HepG2 (cell line): Measurements from ENCODE around the gene GDF7. TPM values are rescaled to one million over a fixed set of nuclear protein-coding genes. Genes with fewer than 3 reads are reported as not detected.
A peak's percentile ranks its signal among the peaks of the same experiment; 100 is the strongest.

ENCODE experiments used
- HOXA3 ChIP-seq: sonication (generic); formaldehyde crosslinking; IDR thresholded peaks from 2 replicates; pipeline ENCODE4 v1.5.0; 2020; ENCODE audit warnings: missing genetic modification reagents
- KAT7 ChIP-seq: IDR thresholded peaks from 2 replicates; pipeline ENCODE4 v1.6.1; 2018; ENCODE audit warnings: borderline replicate concordance, missing compliant biosample characterization
- KMT2B ChIP-seq: IDR thresholded peaks from 2 replicates; pipeline ENCODE4 v1.6.1; 2016; ENCODE audit warnings: missing genetic modification reagents, missing compliant biosample characterization
- MTA1 ChIP-seq: sonication (generic); formaldehyde crosslinking; IDR thresholded peaks from 2 replicates; pipeline ENCODE4 v1.4.0; 2020; ENCODE audit warnings: missing genetic modification reagents, mild to moderate bottlenecking, borderline replicate concordance
- NAIF1 ChIP-seq: sonication (generic); formaldehyde crosslinking; IDR thresholded peaks from 2 replicates; pipeline ENCODE4 v1.5.0; 2020; ENCODE audit warnings: mild to moderate bottlenecking, missing genetic modification reagents, borderline replicate concordance
- NFKBIZ ChIP-seq: IDR thresholded peaks from 2 replicates; pipeline ENCODE4 v1.6.1; 2018; ENCODE audit warnings: missing genetic modification reagents, missing compliant biosample characterization
- PRPF4 ChIP-seq: fragments of 200-400 bp; formaldehyde crosslinking; IDR thresholded peaks from 2 replicates; pipeline ENCODE4 v1.6.1; 2016; ENCODE audit warnings: low read length, low read depth; ENCODE audit not compliant: poor library complexity, severe bottlenecking
- SMAD1 ChIP-seq: sonication (generic); formaldehyde crosslinking; IDR thresholded peaks from 2 replicates; pipeline ENCODE4 v1.4.0; 2020; ENCODE audit warnings: missing genetic modification reagents, low read depth, mild to moderate bottlenecking, borderline replicate concordance
- SSRP1 ChIP-seq: IDR thresholded peaks from 2 replicates; pipeline ENCODE4 v1.6.1; 2016; ENCODE audit warnings: control low read depth
- TMF1 ChIP-seq: sonication (generic); formaldehyde crosslinking; IDR thresholded peaks from 2 replicates; pipeline ENCODE4 v1.8.1; 2022; ENCODE audit warnings: low read depth, missing genetic modification reagents
- ZC3H4 ChIP-seq: sonication (generic); formaldehyde crosslinking; IDR thresholded peaks from 2 replicates; pipeline ENCODE4 v1.4.0; 2020; ENCODE audit warnings: missing genetic modification reagents, borderline replicate concordance
- ZNF124 ChIP-seq: sonication (generic); formaldehyde crosslinking; IDR thresholded peaks from 2 replicates; pipeline ENCODE4 v1.4.0; 2020; ENCODE audit warnings: missing genetic modification reagents
- ZNF34 ChIP-seq: sonication (generic); formaldehyde crosslinking; IDR thresholded peaks from 2 replicates; pipeline ENCODE4 v1.4.0; 2020; ENCODE audit warnings: mild to moderate bottlenecking, missing genetic modification reagents, borderline replicate concordance
- ZNF569 ChIP-seq: sonication (generic); formaldehyde crosslinking; IDR thresholded peaks from 2 replicates; pipeline ENCODE4 v1.5.0; 2020; ENCODE audit warnings: mild to moderate bottlenecking, missing genetic modification reagents, moderate library complexity, borderline replicate concordance
- ZNF678 ChIP-seq: sonication (generic); formaldehyde crosslinking; IDR thresholded peaks from 2 replicates; pipeline ENCODE4 v1.4.0; 2020; ENCODE audit warnings: mild to moderate bottlenecking, missing genetic modification reagents
- ZNF768 ChIP-seq: sonication (generic); formaldehyde crosslinking; IDR thresholded peaks from 2 replicates; pipeline ENCODE4 v1.4.0; 2020; ENCODE audit warnings: missing genetic modification reagents
- polyA plus RNA-seq, 8 experiments: library from polyadenylated mRNA; depleted of rRNA in 3 of 8; stranded (reverse) in 7 of 8; unstranded in 1 of 8; fragments of >200 nt; fragmentation: Illumina TruSeq in 4 of 8; extraction: Trizol in 4 of 8; gene quantifications; 2 replicates each; pipeline versions ENCODE4 v1.2.1 to v1.2.3, GENCODE V29; 2011 to 2016; ENCODE audit warnings: low read depth in 4 of 8, missing spikeins in 1 of 8, mixed read lengths in 1 of 8; ENCODE audit not compliant: insufficient read depth in 1 of 8
- total RNA-seq, 5 experiments: library from RNA; depleted of rRNA; stranded (reverse); fragments of >200 nt; fragmentation: Illumina TruSeq; extraction: Trizol; gene quantifications; 2 replicates each; pipeline ENCODE4 v1.2.3, GENCODE V29; 2016; ENCODE audit warnings: low read depth in 1 of 5
- TF ChIP-seq, protein P1 (sequence below): sonication (generic); formaldehyde crosslinking; IDR thresholded peaks from 2 replicates; pipeline ENCODE4 v1.9.0; 2021; ENCODE audit warnings: missing genetic modification reagents, mild to moderate bottlenecking, borderline replicate concordance
- TF ChIP-seq, protein P2 (sequence below): IDR thresholded peaks from 2 replicates; pipeline ENCODE4 v1.6.1; 2016; ENCODE audit warnings: missing genetic modification reagents, missing compliant biosample characterization
- TF ChIP-seq, protein P3 (sequence below): sonication (generic); formaldehyde crosslinking; IDR thresholded peaks from 2 replicates; pipeline ENCODE4 v1.8.1; 2023; ENCODE audit warnings: missing genetic modification reagents, inconsistent platforms, borderline replicate concordance
- TF ChIP-seq, protein P4 (sequence below): sonication (generic); formaldehyde crosslinking; IDR thresholded peaks from 2 replicates; pipeline ENCODE4 v1.5.1; 2020; ENCODE audit warnings: mild to moderate bottlenecking, missing genetic modification reagents, borderline replicate concordance
- TF ChIP-seq, protein P5 (sequence below): sonication (generic); formaldehyde crosslinking; IDR thresholded peaks from 2 replicates; pipeline ENCODE4 v1.4.0; 2020; ENCODE audit warnings: missing genetic modification reagents
- TF ChIP-seq, protein P6 (sequence below): sonication (generic); formaldehyde crosslinking; IDR thresholded peaks from 2 replicates; pipeline ENCODE4 v1.8.1; 2023; ENCODE audit warnings: mild to moderate bottlenecking, missing genetic modification reagents

Gene GDF7
- total and polyA plus RNA-seq, 2 of the 13 experiments (the other 11 are each of a cell fraction or from before 2014, with no cell fraction given) = 1.6 to 15.0 TPM

DNA sequence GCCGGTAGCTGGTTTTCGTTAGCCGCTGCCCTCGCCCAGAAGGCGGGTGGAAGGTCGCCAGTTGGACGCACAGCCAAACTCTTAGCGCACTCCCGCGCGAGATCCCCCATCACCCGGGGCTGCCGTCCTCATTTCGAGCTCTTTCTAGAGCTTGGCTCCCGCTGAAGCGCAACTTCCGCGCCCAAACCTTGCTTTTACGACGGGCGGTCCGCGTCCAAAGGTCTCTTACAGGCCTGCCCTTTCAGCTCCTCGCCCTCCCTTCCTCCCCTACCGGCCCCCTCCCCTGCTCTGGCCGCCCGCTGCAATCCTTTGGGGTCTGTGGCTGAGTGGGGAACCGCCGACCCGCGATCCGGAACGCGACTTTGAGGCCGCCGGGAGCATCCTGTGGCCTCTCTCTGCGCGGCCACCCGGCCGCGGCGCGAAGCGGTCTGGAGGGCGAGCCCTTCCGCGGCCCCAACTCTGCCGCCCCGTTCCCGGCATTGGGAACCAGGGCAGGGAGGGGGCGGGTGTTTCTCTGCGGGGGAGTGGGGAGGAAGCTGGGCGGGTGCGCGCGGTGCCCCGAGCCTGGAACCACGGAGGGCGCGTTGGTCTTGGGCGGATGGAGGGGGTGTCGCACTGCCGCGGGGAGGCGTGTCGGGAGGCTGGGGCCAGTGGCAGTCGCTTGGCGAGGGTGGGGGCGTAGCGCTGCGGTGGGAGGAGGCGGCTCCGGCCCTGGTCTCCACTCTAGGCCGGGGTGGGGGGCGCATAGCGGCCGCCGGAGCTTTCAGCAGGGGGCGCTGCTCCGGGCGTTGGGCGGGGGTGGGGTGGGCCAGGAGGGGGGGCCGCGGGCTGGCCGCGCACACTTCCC is at the start of gene GDF7 (continued):
- TF ChIP-seq, protein P1, sequence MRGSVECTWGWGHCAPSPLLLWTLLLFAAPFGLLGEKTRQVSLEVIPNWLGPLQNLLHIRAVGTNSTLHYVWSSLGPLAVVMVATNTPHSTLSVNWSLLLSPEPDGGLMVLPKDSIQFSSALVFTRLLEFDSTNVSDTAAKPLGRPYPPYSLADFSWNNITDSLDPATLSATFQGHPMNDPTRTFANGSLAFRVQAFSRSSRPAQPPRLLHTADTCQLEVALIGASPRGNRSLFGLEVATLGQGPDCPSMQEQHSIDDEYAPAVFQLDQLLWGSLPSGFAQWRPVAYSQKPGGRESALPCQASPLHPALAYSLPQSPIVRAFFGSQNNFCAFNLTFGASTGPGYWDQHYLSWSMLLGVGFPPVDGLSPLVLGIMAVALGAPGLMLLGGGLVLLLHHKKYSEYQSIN (CRISPR knock-in tag) = no peak
- TF ChIP-seq SMAD1 (peak; percentile 53; the same call in 1 of the 2 replicates), MTA1 (CRISPR knock-in tag) (peak; percentile 53; the same call in 1 of the 2 replicates), ZNF124 (CRISPR knock-in tag) (no peak), SSRP1 (CRISPR knock-in tag) (no peak; the same call in 1 of the 2 replicates), KMT2B (CRISPR knock-in tag) (no peak), ZNF569 (CRISPR knock-in tag) (no peak), ZNF34 (CRISPR knock-in tag) (0 out of 2 replicates have a peak, but pooled peaks have one; percentile 13), NFKBIZ (CRISPR knock-in tag) (no peak), ZC3H4 (no peak), TMF1 (CRISPR knock-in tag) (0 out of 2 replicates have a peak, but pooled peaks have one; percentile 8), PRPF4 (no peak), ZNF768 (CRISPR knock-in tag) (no peak), HOXA3 (CRISPR knock-in tag) (peak; percentile 17; the same call in 1 of the 2 replicates), KAT7 (no peak), ZNF678 (CRISPR knock-in tag) (peak; percentile 51; the same call in 1 of the 2 replicates), NAIF1 (CRISPR knock-in tag) (no peak)
- TF ChIP-seq, protein P2, sequence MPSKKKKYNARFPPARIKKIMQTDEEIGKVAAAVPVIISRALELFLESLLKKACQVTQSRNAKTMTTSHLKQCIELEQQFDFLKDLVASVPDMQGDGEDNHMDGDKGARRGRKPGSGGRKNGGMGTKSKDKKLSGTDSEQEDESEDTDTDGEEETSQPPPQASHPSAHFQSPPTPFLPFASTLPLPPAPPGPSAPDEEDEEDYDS (CRISPR knock-in tag) = 0 out of 2 replicates have a peak, but pooled peaks have one; percentile 8
- TF ChIP-seq, protein P3, sequence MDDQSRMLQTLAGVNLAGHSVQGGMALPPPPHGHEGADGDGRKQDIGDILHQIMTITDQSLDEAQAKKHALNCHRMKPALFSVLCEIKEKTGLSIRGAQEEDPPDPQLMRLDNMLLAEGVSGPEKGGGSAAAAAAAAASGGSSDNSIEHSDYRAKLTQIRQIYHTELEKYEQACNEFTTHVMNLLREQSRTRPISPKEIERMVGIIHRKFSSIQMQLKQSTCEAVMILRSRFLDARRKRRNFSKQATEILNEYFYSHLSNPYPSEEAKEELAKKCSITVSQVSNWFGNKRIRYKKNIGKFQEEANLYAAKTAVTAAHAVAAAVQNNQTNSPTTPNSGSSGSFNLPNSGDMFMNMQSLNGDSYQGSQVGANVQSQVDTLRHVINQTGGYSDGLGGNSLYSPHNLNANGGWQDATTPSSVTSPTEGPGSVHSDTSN (CRISPR knock-in tag) = no peak
- TF ChIP-seq, protein P4, sequence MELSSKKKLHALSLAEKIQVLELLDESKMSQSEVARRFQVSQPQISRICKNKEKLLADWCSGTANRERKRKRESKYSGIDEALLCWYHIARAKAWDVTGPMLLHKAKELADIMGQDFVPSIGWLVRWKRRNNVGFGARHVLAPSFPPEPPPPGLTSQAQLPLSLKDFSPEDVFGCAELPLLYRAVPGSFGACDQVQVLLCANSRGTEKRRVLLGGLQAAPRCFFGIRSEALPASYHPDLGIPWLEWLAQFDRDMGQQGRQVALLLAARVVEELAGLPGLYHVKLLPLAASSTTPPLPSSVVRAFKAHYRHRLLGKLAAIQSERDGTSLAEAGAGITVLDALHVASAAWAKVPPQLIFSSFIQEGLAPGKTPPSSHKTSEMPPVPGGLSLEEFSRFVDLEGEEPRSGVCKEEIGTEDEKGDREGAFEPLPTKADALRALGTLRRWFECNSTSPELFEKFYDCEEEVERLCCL = no peak
- TF ChIP-seq, protein P5, sequence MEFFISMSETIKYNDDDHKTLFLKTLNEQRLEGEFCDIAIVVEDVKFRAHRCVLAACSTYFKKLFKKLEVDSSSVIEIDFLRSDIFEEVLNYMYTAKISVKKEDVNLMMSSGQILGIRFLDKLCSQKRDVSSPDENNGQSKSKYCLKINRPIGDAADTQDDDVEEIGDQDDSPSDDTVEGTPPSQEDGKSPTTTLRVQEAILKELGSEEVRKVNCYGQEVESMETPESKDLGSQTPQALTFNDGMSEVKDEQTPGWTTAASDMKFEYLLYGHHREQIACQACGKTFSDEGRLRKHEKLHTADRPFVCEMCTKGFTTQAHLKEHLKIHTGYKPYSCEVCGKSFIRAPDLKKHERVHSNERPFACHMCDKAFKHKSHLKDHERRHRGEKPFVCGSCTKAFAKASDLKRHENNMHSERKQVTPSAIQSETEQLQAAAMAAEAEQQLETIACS (CRISPR knock-in tag) = 0 out of 2 replicates have a peak, but pooled peaks have one; percentile 0
- TF ChIP-seq, protein P6, sequence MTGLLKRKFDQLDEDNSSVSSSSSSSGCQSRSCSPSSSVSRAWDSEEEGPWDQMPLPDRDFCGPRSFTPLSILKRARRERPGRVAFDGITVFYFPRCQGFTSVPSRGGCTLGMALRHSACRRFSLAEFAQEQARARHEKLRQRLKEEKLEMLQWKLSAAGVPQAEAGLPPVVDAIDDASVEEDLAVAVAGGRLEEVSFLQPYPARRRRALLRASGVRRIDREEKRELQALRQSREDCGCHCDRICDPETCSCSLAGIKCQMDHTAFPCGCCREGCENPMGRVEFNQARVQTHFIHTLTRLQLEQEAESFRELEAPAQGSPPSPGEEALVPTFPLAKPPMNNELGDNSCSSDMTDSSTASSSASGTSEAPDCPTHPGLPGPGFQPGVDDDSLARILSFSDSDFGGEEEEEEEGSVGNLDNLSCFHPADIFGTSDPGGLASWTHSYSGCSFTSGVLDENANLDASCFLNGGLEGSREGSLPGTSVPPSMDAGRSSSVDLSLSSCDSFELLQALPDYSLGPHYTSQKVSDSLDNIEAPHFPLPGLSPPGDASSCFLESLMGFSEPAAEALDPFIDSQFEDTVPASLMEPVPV (CRISPR knock-in tag) = peak; percentile 88
